ENCODE results near the gene CERS3.

CERS3 gene

DNA sequence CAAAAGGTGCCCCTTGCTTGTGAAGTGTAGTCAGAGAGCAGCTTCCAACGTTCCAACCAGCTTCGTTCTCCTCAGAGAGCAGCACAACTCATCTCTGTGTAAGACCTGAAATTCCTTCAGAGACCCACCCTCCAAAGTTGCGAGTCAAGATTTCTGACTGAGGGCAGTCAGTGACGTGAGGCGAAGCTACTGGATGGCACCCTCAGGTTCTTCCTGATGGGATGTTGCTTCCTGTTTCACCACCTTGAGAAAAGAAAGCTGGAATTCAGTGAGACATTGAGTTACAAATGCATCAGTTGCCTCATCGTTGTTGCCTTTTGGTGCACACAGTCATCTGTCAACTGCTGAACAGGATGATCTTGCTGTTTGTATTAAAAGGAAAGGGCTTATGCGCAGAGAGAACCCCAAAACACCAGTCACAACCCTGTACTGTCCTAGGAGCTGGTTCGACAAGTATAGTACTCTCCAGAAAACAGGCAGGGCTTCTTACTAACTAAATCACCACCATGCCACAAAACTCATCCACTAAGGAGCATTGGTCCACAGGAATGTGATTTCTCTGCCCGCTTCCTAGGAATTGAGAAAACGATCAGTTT, at the start of gene CERS3:
Gene CERS3 (minus strand): TSS at position 118 of the 596 bp plus-strand sequence. CDS start 27,101 bp downstream, outside the sequence.
- no peak for DNase-seq (ENCODE audit: low read depth, low spot score)

DNA sequence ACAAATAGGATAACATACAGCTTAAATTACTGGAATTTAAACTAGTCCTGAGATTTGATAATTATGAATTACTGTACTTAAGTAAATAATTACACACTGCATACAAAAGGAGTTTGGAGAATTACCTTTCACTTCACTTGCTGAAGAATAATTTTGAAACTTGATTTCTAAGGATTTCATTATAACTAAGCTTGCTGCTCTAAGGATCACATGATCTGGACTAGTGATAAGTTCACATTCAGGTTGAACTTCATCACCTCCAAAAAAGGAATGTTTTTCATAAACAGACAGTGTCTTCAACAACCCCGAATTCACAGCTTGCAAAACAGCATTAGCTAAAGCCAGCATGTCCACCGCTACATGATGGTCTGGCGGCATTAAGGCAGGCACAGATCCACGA, 44.8 kb upstream of the CERS3 start:
- DNase-seq (ENCODE audit: low read depth, low spot score), result no peak

DNA sequence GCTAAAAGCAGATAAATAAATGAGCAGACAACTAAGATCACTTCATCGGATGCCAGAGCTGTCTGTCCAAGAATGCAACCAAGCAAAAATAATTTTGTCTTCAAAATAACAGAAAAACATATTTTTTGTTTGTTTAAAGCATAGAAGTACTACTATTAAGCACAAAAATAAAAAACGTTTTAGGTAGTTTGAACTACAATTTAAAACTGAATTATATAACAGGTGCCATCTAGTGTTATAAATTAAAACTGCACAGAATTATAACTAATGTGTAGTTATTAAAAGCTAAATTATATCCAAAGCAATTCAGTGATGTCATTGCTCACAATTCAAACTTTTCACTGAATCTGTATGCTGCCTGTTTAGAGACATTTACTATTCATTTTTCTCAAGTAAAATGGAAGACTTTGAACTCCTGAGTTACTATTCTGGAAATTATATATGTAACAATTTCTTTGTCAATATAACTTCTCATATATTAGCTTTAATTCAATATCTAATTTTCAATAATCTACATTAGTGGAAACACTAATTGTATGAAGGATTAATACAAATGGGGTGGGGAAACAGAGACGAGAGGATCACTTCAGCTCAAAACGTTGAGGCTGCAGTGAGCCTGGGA, 43.7 kb upstream of the CERS3 start:
- DNase-seq (ENCODE audit: low read depth, low spot score), result no peak

DNA sequence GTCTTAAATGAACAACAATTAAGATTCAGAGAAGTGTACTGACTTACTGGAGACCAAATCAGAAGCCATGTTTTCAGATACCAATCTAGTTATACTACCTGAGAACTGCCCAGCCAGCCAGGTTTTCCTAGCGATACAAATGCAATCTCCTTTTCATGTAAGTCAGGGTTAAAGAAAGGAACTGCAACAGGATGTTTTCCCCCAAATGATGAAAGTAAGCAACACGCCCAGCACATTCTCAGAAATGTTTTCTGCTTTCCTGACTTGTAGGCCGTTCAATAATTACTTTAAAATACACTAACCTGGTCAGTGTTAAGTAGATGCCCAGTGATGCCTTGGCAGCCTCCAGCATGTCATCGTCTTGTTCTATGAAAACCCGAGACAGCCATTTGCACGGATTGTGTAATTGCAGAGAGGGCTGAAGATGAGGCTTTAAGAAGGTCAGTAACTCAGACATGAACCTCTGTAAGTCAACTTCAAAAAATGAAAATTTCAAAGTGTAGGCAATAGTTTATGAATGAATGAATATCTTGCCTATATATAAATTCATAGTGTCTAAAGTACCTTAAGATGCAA, 42.9 kb upstream of the CERS3 start:
- no peak for DNase-seq (ENCODE audit: low read depth, low spot score)

DNA sequence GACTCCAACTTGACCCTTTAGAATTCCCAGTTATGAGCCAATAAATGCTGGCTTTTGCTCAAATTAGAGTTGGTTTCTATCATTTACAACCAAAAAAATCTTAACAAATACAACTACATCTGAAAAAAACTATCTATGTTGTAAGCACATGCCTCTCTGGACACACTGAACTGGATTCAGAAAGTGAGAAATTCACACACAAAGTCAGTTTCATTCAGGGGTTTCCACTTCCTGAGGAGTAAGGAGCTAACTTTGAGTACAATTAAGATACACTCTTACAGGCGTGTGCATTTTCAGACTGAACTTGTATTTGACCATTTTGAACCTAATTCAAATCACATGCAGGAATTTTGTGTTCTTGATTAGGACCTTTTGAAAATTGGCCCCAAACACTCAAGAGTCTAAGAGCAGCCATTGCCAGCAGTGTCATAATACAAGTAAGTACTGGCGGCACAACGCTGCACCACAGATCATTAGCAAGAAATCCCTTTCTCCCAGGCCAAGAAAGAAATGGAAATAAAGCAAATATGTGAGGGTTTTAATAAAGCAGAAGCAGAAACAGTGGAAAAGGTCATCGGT, 42.1 kb upstream of the CERS3 start:
- no peak for DNase-seq (ENCODE audit: low read depth, low spot score)

DNA sequence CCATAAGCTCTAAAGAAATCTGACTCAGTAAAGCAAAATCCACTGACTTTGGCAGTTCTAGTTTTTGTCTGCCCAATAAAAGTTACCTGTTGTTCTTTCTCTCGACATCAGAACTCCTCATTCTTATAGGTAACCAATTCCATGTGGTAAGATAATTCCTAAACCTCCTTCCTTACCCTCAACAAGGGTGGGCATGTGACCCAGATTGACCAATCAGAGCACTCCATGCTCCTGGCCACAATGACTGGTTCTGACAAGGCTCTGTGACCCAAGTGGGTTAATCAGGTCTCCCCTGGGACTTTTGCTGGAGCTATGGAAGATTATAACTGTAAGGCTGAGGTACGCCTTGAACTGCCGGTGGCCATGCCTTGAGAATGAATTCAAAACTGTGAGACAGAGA, 41.5 kb upstream of the CERS3 start:
- DNase-seq (ENCODE audit: low read depth, low spot score), result no peak

DNA sequence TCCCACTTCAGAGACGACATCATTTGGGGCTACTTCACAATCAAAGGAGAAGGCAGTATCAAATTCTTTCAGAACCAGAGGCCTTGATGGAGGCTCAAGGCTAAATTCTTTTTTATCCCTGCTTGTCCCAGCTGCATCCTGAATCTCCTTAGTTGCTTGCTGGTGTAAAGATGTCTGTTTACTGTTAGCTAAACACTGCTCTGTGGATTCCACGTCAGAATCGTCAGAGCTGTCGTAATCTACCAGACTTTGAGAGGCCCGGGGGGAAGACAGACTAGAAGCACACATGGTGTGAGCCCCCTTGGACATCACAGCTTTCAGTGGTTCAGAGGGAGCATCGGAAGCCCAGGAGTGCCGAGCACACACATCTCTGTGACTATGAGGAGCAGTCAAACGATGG, 40.6 kb upstream of the CERS3 start:
- no peak for DNase-seq (ENCODE audit: low read depth, low spot score)

DNA sequence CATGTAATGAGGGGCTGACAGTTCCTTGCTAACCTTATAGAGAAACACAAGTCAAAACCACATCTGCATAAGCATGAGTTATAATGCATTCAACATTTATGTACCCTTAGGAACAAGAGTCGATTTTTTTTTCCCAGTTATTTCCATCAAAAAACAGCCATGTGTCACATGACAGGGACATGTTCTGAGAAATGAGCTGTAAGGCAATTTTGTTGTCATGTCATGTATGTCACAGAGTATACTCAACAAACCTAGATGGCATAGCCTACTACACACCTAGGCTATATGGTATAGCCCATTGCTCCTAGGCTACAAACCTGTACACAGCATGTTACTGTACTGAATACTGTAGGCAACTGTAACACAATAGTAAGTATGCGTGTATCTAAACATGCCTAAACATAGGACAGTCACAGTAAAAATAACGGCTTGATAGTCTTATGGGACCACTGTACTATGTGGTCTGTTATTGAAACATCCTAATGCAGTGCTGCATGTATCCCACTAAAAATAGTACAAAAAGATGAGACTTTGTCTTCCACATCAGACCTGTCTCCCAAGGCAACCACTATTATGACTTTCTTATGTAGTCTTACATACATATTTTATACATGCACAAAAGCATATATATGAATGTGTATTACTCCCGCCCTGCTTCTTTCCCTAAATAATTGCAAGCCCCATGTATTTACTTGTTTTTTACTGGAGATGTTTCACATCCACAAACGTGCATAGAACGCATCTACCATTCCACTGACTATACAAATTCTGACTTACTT, 38.3 kb upstream of the CERS3 start:
- no peak for DNase-seq (ENCODE audit: low read depth, low spot score)

DNA sequence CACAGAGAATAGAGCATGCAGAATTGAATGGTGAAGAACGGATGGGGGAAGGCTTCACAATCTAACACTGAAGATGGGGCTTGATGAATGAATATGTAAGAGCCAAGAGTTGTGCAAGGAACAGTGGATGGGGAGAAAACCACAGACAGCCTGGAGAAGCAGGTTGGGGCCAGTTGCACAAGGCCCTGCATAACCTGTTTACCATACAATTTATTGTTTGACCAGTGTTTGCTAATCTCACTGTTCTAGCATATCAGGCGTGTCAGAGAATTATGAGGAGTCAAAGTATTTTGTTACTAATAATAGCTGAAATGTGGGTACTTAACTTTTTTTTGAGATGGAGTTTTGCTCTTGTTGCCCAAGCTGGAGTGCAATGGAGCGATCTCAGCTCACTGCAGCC, 36.8 kb upstream of the CERS3 start:
- DNase-seq (ENCODE audit: low read depth, low spot score), result no peak

DNA sequence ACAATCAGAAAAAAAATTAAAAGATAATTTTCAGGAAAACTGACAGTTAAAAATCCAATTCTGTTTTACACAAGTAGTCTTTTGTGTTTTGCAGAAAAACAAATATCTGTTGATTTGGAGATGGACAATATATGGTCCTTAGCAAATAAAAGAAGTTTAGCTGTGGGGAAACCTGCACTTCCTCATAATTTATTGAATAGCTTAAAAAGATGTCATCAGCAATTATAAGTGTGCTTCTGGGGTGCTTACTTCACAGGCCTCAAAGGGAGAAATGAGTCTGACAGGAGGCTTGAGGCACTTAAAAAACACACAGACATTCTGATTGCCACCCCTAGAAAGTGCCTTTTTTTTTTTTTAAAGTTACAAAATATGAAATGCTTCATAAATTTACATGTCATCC, 31.6 kb upstream of the CERS3 start:
- DNase-seq (ENCODE audit: low read depth, low spot score), result no peak

DNA sequence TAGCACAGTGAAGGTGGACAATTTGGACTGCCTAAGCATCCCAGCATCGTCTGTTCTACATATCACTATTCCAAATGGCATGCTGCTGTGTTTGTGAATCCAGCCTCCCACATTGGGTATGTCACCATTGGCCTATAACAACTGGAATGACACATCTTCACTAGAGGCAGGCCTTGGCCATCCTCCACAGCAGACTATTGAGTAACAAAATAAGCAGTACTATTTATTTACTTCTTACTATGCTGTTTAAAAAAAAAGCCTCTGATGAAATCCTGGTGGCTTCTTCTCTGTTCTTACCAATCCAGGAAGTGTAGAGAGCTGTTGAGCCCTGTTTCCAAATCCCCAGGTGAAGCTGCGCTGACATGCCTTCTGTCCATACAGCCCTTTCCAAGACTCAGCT, 30.6 kb upstream of the CERS3 start:
- no peak for DNase-seq (ENCODE audit: low read depth, low spot score)

DNA sequence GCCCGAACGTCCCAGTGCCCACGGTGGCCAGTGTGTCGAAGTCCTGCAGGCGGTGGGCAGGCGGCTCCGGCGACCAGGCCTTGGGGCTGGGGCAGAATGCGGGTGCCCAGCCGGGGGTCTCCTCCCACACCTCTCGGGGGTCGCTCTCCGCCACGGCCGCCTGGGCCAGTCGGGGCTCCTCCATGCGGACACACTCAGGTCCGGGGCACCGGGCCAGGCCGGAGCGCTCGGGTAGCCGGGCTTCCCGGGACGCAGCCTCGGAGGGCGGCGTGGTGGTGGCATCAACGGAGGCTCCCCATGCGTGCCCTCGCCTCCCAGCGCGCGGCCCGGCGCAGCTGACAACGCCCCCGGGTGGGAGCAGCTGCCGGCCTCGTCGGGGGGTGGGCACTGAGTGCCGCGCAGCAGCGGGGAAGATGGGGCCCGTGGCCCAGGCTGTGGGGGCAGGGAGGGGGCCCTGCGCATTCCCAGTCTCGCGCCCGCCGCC, 30.1 kb upstream of the CERS3 start:
- no peak for DNase-seq (ENCODE audit: low read depth, low spot score)

DNA sequence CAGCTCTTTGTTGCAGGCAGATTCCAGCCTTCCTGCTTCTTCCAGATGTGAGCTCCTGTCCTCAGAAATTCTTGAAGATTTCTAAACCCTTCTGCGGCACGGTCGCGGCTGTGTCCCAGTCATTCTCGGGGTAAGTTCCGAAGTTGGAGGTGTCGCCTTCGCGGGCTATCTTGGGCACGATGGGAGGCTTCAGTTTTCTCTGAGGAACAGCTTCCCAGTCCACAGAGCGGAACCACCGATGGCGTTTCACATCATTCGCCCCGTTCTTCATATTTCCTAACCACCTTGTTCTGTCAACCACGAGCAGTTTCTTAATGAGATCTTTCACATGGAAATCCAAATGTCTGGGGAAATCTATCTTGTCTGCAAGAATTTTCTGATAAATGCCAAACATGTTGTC, 24.7 kb upstream of the CERS3 start:
- no peak for DNase-seq (ENCODE audit: low read depth, low spot score)

DNA sequence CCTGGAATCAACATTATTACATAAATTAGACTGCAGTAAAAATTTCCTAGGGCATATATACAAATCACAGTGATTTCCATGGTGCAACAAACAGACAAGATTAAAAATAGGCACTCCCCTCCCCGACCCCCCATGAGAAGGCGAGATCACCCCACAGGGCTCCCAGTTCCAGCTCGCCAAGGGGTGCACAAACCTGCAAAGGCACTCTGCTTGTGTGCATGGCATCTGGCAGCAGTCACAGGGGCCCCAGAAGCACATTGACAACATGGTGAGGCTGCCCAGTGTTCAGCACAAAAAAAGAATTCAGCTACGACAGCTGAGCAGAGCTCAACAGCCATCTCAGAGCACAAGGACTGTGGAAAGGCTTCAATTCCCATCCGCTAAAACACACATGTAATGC, 19.2 kb upstream of the CERS3 start:
- no peak for DNase-seq (ENCODE audit: low read depth, low spot score)

DNA sequence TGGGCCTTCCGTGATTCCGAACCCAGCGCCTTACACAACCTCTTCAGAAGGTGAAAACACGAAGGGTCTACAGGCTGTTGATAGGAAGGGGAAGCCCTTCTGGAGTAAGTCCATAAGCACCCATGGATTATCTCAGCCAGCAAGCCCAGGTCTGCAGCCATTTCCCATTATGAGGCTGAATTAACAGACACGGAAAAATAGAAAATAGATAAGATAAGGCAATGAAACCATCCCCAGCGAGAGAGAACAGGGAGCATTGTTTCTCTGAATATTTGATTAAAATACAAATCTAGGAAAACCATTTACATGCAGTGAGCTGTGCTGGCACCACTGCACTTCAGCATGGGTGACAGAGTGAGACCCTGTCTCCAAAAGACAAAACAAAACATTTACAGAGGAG, 16.2 kb upstream of the CERS3 start:
- DNase-seq (ENCODE audit: low read depth, low spot score), result no peak

DNA sequence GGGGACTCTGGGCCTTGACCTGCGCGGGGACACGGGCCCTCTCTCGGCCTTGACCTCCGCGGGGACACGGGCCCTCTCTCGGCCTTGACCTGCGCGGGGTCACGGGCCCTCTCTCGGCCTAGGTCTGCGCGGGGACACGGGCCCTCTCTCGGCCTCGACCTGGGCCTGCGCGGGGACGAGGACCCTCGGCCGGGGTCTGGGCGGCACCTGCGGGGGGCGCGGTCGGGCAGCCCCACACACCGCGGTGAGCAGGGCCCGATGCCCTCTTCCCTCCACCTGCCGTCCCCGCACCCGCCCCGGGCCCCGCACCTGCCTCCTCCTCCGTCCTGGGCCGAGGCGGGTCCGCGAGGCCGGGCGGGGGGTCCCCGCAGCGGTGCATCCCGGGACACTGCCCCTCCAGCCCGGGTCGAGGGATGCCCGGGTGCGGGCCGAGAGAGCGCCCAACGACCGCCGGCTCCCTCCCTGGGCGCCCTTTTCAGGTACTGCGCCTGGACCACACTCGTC, 15.6 kb upstream of the CERS3 start:
- DNase-seq (ENCODE audit: low read depth, low spot score), result no peak

DNA sequence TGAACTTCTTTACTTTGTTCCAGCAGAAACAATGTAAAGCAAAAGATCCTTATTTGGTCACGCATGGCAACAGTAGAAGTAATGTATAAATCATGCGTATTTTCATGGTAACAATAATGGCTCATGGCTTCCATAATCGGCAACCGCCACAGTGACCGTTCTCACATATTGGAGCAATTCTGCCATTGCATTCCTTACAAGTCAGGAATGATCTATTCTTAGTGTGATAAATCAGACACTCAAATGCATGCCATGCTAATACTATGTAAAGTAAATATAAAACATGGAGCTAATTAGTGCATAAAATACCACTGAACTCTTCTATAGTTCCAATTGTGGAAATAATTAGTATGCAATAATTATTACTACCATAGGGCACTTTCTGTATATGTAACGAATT, 13.5 kb upstream of the CERS3 start:
- DNase-seq (ENCODE audit: low read depth, low spot score), result no peak

DNA sequence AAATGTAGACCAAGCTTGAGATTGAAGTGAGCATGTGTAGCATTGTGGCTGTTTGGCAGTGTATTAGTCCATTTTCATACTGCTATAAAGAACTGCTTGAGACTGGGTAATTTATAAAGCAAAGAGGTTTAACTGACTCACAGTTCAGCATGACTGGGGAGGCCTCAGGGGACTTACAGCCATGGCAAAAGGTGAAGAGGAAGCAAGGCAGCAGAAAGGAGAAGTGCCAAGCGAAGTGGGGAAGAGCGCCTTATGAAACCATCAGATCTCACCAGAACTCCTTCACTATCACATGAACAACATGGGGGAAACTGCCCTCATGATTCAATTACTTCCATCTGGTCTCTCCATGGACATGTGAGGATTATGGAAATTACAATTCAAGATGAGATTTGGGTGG, 8.6 kb upstream of the CERS3 start:
- DNase-seq (ENCODE audit: low read depth, low spot score), result no peak

DNA sequence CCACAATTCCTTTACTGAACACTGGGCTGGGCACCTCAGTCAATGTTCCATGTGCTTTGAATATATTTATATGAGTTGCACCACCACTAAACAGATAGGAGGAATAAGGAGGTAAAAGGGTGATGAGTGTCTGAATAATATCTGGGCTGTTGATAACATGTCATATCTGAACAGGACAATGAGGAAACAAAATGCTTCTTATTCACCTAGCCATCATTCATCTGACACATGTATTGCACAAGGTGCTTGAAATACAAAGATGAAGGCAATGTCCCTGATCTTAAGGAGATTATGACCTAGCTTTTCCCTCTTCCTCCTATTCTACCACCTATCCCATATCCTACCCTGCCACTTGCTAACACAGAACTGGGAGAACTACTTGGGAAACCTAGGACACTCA, 8.0 kb upstream of the CERS3 start:
- DNase-seq (ENCODE audit: low read depth, low spot score), result no peak

DNA sequence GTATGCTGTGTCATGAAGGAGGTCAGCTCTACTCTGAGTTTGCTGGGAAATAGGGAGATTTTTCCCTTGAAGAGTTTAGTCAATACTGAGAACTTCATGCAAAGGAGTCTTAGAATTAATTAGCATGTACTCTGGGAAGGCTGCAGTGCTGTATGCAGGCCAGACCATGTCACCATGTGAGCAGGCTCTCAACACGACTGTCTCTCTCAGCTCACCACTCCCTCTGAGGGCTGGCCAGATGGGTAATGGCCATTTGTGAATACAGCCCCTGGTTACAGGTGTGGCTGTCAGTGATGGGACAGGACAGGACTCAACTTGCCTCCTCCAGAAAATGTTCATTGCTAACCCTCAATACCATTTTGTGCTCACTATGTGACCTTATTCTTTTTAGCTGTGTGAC, 5.1 kb upstream of the CERS3 start:
- DNase-seq (ENCODE audit: low read depth, low spot score), result no peak

DNA sequence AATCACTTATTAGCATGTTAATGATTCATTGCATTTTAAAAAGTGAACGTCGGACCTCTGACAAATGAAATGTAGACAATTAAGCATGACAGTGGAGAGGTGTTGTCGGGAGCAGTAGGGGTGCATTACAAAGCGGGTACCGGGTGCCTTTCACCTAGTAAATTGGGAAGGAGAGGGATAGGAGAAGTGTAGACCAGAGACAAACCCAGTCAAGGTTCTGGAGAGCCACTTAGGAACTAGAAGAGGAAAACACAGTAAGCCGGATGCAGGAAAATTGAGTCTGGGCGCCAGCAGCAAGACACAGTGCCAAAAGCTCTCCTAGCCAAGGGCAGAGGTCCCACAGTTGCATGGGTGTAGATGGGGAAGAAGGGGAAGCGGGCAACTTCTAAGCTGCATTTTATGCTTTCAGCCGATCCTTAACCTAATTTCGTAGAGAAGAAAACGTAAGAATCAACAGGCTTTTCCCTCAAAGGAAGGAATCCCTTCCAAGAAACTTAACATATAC, 3.1 kb upstream of the CERS3 start:
- no peak for DNase-seq (ENCODE audit: low read depth, low spot score)

DNA sequence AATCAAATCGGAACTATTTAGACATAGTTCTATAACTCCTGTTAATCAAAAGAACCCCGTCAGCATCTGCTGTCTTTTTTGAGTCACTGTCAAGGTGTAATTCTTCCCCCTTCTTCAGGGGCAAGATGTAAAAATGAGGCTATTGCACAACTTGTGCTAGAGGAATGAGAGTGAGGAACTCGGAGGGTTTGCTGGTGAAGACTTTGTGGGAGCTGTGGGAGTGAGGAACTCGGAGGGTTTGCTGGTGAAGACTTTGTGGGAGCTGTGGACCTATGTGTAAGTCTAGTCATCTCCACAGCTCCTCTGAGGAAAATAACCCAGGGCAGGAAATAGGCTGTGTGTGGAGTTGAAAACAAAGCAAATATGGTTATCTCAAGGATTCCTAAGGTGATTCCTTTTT, 2.5 kb upstream of the CERS3 start:
- no peak for DNase-seq (ENCODE audit: low read depth, low spot score)
